Stimulated activated naive CD4-positive, alpha-beta T cell (primary cell): ENCODE measurements around the gene PSMG1.
"Not testable (repeated sequence)": the region's sequence is repeated elsewhere in the genome, so short reads cannot be mapped to it uniquely, and the experiment has no call there.

ENCODE experiments used
- DNase-seq, 6 experiments: peaks; one replicate each; lab custom pipeline; 2025; lab: John Stamatoyannopoulos, UW

PSMG1 gene

DNA sequence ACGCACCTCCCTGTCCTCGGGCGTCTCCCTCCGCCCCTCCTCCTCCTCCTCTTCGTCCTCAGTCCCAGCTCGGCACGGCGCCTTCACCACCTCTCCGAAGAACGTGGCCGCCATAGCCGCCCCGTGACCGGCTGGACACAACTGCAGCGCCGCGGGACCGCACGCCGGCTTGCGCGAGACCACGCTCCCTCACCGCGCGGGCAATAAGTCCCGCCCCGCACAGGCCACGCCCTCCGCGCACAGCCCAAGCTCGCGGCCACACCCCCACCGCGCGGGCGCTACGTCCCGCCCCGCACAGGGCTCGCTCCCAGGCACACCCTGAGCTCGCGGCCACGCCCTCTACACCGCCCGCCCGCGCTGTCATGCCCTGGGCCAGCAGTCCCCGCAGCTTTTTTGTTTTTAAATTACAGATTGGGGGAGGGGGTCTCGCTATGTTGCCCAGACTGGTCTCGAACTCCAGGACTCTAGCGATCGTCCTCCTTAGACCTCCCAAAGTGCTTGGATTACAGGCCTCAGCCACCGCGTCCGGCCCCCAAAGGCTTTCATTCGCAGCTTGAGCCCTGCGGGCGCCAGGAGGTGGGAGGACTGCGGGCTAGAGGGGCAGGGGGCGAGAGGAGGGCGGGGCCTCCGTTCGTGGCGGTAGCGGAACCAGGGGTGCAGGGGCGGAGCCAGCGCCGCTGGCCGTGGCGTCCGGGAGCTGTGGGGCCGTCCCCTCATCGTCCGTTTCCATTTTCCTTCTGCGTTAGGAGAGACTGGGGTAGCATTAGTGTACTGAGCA is at the start of gene PSMG1:
Gene PSMG1, minus strand, starts transcription at position 180 of the 778 bp plus-strand sequence. Its CDS starts 66 bp downstream, at position 114.
- DNase-seq: peak; percentile 86 to 93 (median 91)

DNA sequence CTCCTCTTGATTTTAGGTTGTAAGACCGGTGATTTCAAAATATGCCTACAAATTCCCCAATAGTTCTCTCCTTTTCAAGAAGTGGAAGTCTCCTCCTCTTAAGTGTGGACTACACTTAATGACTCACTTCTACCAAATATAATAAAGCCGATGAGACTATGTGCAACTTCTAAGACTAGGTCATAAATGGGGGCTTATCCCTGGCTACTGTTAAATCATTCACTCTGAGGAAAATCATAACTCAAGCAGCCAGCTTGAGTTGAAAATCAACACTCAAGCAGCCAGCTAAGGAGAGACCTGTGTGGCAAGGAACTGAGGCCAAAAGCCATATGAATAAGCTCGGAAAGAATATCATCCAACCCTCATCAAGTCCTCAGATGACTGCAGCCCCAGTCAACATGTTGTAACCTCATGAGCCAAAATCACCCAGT is 49.6 kb upstream of the PSMG1 start:
- no peak for DNase-seq

GRCh38 chr21:39224930-39225329 is 41.7 kb upstream of the PSMG1 start:
- no peak for DNase-seq

DNA sequence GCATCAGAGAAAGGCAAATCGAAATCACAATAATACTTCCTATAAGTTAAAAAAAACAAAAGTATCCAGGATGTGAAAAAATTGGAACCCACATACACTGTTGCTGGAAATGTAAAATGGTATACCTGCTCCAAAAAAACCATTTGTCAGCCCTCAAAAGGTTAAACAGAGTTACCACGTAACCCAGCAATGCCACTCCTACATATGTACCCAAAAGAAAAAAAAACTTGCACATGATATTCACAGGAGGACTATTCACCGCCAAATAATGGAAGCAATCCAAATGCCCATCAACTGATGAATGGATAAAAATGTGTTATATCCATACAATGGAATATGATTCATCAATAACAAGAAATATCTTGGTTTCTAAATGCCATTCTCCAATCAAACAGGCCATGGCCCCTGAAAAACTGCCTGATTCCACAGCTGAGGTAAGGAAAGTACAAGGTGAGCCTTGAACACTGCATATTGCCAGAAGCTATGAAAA is 38.8 kb upstream of the PSMG1 start:
- DNase-seq: no peak

GRCh38 chr21:39221282-39221996 is 38.2 kb upstream of the PSMG1 start:
- no peak for DNase-seq

- DNase-seq: not testable (repeated sequence)
Measured at GRCh38 chr21:39220875-39221274, 37.6 kb upstream of the PSMG1 start.

GRCh38 chr21:39220150-39220549 is 36.9 kb upstream of the PSMG1 start:
- DNase-seq: no peak

GRCh38 chr21:39218082-39218409 is 34.8 kb upstream of the PSMG1 start:
- no peak for DNase-seq

DNA sequence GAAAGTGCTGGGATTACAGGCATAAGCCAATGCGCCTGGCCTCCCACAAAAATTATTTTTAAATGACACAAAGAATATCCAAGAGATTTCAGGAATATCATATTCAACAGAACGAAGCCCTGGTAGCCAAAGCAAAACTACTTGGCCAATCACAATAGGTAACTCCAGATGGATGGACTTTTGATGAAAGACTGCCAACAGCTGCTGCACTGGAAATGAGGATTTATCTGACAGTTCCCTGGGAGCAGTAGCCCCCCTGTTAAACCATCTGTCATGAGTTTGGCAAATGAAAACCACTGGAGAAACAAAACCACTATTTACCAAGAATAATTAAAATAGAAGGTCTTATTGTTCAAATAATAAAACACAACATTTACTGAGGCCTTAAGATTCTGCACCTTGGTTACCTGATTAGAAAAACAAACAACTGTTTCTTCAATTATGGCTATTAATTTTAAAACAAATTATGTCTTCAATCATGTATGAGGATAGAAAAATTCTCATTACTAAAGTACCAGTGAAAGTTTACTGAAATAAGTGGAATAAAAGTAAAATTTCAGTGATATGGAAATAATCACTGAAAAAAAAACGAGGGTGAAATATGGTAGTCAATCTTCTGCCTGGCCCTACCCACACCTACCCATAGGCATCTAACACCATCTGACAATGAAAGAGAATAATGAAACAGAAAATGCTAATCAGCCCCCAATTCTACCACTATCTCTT is 34.3 kb upstream of the PSMG1 start:
- DNase-seq: no peak

GRCh38 chr21:39216290-39216689 is 33.0 kb upstream of the PSMG1 start:
- no peak for DNase-seq

DNA sequence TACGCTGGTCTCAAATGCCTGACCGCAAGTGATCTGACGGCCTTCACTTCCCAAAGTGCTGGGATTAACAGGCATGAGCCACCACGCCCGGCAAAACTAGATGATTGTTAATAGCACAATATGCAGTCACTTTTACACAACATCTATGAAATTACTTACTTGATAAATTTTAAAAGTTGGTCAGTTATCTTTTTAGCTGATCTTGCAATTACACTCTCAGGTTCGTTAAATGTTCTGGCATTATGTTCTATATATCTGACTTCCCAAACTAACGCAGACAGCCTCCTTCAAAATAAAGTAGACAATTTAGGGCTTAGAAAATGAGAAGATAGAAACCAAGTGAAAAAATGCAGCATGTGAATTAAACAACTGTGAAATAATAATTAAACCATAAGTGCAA is 31.8 kb upstream of the PSMG1 start:
- DNase-seq: no peak

DNA sequence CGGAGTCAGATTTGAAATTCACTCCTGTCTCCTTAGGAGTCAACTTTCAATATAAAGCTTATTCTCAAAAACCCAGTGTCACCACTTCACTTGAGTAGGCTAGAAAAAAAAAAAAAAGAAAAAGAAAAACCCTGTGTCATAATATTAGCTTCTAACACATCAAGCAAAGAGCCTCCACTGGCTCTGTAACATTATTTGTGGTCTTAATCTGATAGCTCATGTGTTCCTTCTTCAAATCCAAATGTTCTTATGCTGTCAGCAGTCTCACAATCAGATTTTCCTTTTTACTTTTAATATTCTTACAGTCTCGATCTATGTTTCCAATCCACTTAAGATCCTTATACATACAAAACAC is 26.1 kb upstream of the PSMG1 start:
- no peak for DNase-seq

GRCh38 chr21:39208624-39209333 is 25.5 kb upstream of the PSMG1 start:
- peak in 2 of 6 experiments; percentile 13 to 16 for DNase-seq

GRCh38 chr21:39204134-39204533 is 20.9 kb upstream of the PSMG1 start:
- no peak for DNase-seq

DNA sequence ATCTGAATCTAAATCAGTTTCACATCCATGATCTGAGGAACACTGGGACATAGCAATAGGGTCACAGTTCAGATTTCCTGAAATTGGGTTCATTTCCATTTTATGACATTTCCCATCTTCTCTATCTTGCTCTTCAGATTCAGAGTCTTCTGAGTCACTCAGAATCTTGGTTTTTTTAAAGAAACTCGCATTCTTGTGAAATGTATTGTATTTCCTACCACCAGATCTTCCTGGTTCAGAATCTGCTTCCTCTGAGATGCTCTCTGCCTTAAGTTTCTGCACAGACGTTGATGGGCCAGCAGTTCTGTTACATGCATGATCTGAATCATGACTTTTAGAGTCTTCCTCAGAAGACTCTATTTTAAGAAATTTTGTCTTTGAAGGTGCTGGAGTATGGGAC is 15.5 kb upstream of the PSMG1 start:
- no peak for DNase-seq

DNA sequence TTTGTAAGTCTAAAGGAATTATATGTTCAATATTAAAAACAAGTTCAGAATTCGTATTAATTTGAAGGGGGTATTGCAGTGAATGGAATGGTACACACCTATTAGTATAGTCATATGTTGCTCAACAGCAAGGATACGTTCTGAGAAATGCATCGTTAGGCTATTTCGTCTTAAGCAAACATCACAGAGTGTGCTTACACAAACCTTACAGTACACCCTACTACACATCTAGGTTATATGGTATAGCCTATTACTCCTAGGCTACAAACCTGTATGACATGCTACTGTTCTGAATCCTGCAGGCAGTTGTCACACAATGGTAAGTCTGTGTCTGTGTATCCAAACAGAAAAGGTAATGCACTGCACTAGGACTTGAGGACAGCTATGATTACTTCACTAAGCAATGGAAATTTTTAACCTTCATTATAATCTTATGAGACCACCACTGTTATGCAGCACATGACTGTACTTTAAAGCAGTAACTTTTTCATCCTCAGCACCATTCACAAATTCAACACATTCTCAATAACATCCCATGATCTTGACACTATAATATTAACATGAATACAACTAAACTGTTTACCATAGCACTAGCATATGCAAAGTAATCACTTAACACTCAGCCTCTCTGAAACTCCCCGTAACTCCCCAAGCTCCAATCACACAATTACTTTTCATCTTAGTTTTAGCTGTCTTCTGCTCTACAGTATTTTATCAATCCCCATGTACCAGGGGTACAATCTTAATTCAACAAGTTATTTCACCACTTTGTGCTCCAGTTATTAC is 14.4 kb upstream of the PSMG1 start:
- DNase-seq: no peak

- no peak for DNase-seq
Measured at GRCh38 chr21:39196838-39197237, 13.6 kb upstream of the PSMG1 start.

DNA sequence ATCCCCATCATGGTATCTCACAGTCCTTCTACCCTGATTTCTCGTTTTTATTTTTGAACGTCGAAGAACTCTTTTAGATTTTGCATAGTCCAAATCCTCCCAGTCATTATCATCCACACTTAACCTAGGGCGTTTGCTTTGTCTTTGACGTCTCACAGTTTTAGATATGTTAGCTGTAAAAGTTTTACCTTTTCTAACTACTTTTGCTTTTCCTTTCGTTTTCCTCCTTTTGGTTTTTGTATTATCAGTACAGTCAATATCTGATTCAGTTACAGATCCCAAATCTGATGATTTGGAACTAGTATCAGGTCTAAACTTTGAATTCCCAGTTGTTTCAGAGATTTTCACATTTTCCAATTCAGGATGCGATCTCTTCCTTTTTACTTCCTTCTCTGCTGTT is 13.1 kb upstream of the PSMG1 start:
- DNase-seq: no peak

GRCh38 chr21:39193380-39193779 is 10.1 kb upstream of the PSMG1 start:
- DNase-seq: no peak

DNA sequence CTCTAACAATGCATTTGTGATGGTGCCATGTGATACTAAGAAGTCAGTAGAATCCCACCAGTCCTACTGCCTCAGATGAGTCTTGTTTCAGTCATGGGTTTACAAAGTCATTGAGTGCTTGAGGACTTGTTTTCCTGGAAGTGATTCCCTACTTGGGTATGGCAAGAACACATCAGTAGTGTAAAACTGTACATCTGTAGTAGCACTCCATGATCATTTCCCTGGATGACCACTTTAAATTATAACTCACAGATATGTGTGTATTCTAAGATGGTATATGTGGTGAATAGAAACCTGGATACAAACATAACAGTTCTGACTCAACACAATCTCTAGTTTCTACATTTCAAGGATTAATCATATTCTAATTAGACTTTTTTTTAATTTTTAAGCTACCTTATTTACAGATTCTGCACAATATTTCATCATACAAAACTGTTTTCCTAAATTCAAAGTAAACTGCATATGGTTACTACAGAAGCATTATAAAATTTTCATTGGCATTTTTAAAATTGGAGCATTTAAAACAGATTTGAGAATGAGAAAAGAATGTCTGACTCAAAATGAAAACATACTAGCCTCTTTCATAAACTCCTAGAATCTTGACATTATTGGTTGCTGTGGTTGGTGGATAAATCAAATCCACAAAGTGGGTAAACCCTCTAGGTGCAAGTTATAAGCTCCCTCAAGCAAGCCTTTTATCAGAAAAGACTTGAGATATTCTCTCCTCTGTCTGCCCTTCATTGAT is 6.8 kb upstream of the PSMG1 start:
- no peak for DNase-seq
